ENCODE results near the gene RAD51B.

- no peak for TF ChIP-seq CTCF (conservative IDR thresholded peaks at IDR 0.05; ENCODE audit: low read depth, low read length)
- TF ChIP-seq EZH2phosphoT487 (IDR thresholded peaks at IDR 0.05; ENCODE audit: borderline replicate concordance, low read length), result no peak
- no peak for TF ChIP-seq EZH2 (IDR thresholded peaks at IDR 0.05; ENCODE audit: low read length, unreplicated experiment)
Measured at GRCh38 chr14:68688872-68689371, 869.3 kb downstream of the RAD51B start.

All from PC-3 (cell line).